HL-60 (cell line): Measurements from ENCODE around the gene ZGPAT.

Source experiments
- GABPA ChIP-seq: IDR thresholded peaks from 2 replicates; pipeline ENCODE4 v1.6.1; 2012; ENCODE audit warnings: low read depth
- POLR2AphosphoS5 ChIP-seq: IDR thresholded peaks from 2 replicates; pipeline ENCODE4 v1.6.1; 2012; ENCODE audit warnings: low read depth
- REST ChIP-seq: IDR thresholded peaks from 2 replicates; pipeline ENCODE4 v1.6.1; 2012; ENCODE audit warnings: low read depth; ENCODE audit not compliant: insufficient replicate concordance
- TF ChIP-seq, protein P1 (sequence below): IDR thresholded peaks from one replicate; pipeline ENCODE4 v1.5.1; 2011; ENCODE audit warnings: low read length, control low read depth, inconsistent platforms; ENCODE audit not compliant: insufficient read depth

GRCh38 chr20:63686094-63686491 is 21.7 kb upstream of the ZGPAT start:
- TF ChIP-seq, protein P1, sequence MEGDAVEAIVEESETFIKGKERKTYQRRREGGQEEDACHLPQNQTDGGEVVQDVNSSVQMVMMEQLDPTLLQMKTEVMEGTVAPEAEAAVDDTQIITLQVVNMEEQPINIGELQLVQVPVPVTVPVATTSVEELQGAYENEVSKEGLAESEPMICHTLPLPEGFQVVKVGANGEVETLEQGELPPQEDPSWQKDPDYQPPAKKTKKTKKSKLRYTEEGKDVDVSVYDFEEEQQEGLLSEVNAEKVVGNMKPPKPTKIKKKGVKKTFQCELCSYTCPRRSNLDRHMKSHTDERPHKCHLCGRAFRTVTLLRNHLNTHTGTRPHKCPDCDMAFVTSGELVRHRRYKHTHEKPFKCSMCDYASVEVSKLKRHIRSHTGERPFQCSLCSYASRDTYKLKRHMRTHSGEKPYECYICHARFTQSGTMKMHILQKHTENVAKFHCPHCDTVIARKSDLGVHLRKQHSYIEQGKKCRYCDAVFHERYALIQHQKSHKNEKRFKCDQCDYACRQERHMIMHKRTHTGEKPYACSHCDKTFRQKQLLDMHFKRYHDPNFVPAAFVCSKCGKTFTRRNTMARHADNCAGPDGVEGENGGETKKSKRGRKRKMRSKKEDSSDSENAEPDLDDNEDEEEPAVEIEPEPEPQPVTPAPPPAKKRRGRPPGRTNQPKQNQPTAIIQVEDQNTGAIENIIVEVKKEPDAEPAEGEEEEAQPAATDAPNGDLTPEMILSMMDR: no peak
- TF ChIP-seq REST: no peak
- TF ChIP-seq POLR2AphosphoS5: no peak
- no peak for TF ChIP-seq GABPA
